HCT116 (cell line): ENCODE data around the gene RIPOR2. TPM values are rescaled to one million over a fixed set of nuclear protein-coding genes. Genes with fewer than 3 reads are reported as not detected.

Source experiments
- ATAC-seq: fragments of 200-7000 bp; cut with Tn5 transposase; 2 replicates; pipeline ENCODE4 v1.9.1; 2020; ENCODE audit warnings: mild to moderate bottlenecking, moderate library complexity
- BruUV-seq: library from RNA; stranded (reverse); fragments of 400-500 nt; replicated peaks from 2 replicates; lab custom pipeline; 2021; lab: Mats Ljungman, UMichigan
- CTCF ChIA-PET: fragments of 300-600 bp; sonication (Branson Sonifier 250); formaldehyde crosslinking; loops from one replicate; lab custom pipeline; 2021; ENCODE audit warnings: antibody characterized with exemption; lab: Charles Lee
- POLR2A ChIA-PET: fragments of 300-600, 350-600 bp; sonication (Branson Sonifier 250); formaldehyde crosslinking; loops from one replicate; lab custom pipeline; 2021; ENCODE audit warnings: antibody characterized with exemption; lab: Charles Lee
- RAD21 ChIA-PET, 2 experiments: fragments of 300-600 bp; sonication (Branson Sonifier 250); formaldehyde crosslinking; loops; one replicate each; lab custom pipeline; 2023; ENCODE audit warnings: low total read pairs in 2 of 2; ENCODE audit not compliant: uncharacterized antibody in 2 of 2, unreplicated experiment in 2 of 2, low non-redundant PET in 1 of 2; lab: Charles Lee
- DNase-seq: peaks from one replicate; pipeline ENCODE4 v3.0.0-alpha.2; 2010; ENCODE audit warnings: low read depth, low spot score
- H2AFZ ChIP-seq: fragments of 200-600 bp; shearing (Covaris generic), sonication (generic); 2 replicates; pipeline ENCODE4 v1.6.1; 2017; ENCODE audit warnings: low read depth, mixed run types, mixed read lengths, antibody characterized with exemption, low read length; ENCODE audit not compliant: poor library complexity, severe bottlenecking
- H3K27ac ChIP-seq: 2 replicates; pipeline ENCODE4 v1.5.1; 2012; ENCODE audit warnings: low read depth, low read length
- H3K27me3 ChIP-seq: fragments of 200-600 bp; sonication (generic); 2 replicates; pipeline ENCODE4 v1.6.1; 2016; ENCODE audit warnings: mixed run types, low read length, mixed read lengths; ENCODE audit not compliant: insufficient read depth
- H3K36me3 ChIP-seq, 2 experiments: fragments of 200-500 bp in 1 of 2; fragments of 200-600 bp in 1 of 2; sonication (Bioruptor generic) in 1 of 2; sonication (generic) in 1 of 2; 2 replicates each; pipeline versions ENCODE4 v1.5.1 to v1.6.1; 2014 to 2016; ENCODE audit warnings: low read length in 2 of 2, inconsistent platforms in 1 of 2, mixed read lengths in 1 of 2, mixed run types in 1 of 2; ENCODE audit not compliant: insufficient read depth in 2 of 2, control insufficient read depth in 1 of 2
- H3K4me1 ChIP-seq, 2 experiments: fragments of 200-600 bp in 1 of 2; sonication (generic) in 1 of 2; 2 replicates each; pipeline versions ENCODE4 v1.5.1 to v1.6.1; 2012 to 2017; ENCODE audit warnings: low read length in 2 of 2, inconsistent platforms in 1 of 2, mild to moderate bottlenecking in 1 of 2, mixed read lengths in 1 of 2, mixed run types in 1 of 2, moderate library complexity in 1 of 2; ENCODE audit not compliant: insufficient read depth in 2 of 2, control insufficient read depth in 1 of 2
- H3K4me2 ChIP-seq: fragments of 200-600 bp; sonication (generic); 2 replicates; pipeline ENCODE4 v1.6.1; 2017; ENCODE audit warnings: mixed run types, low read length, mixed read lengths
- H3K4me3 ChIP-seq, 2 experiments: fragments of 200-600 bp in 1 of 2; sonication (generic) in 1 of 2; replicated peaks in 1 of 2; 2 replicates each; pipeline ENCODE4 v1.5.1; 2011 to 2016; ENCODE audit warnings: low read length in 2 of 2, control low read depth in 1 of 2, low read depth in 1 of 2, mild to moderate bottlenecking in 1 of 2, mixed read lengths in 1 of 2, mixed run types in 1 of 2
- H3K79me2 ChIP-seq: fragments of 200-600 bp; sonication (generic); 2 replicates; pipeline ENCODE4 v1.6.1; 2017; ENCODE audit warnings: mild to moderate bottlenecking, mixed run types, low read length, moderate library complexity, mixed read lengths; ENCODE audit not compliant: insufficient read depth
- H3K9ac ChIP-seq: fragments of 200-600 bp; sonication (generic); 2 replicates; pipeline ENCODE4 v1.6.1; 2016; ENCODE audit warnings: low read length, mixed read lengths
- H3K9me2 ChIP-seq: fragments of 200-600 bp; sonication (generic), shearing (Covaris generic); 2 replicates; pipeline ENCODE4 v1.6.1; 2017; ENCODE audit warnings: mixed run types, mild to moderate bottlenecking, moderate library complexity; ENCODE audit not compliant: insufficient read depth
- H3K9me3 ChIP-seq, 2 experiments: fragments of 200-500 bp in 1 of 2; fragments of 200-600 bp in 1 of 2; sonication (Bioruptor generic) in 1 of 2; sonication (generic) in 1 of 2; 2 replicates each; pipeline ENCODE4 v1.6.1; 2014 to 2017; ENCODE audit warnings: low read length in 2 of 2, mixed read lengths in 2 of 2, inconsistent platforms in 1 of 2, low read depth in 1 of 2, mild to moderate bottlenecking in 1 of 2, mixed run types in 1 of 2, moderate library complexity in 1 of 2; ENCODE audit not compliant: control insufficient read depth in 1 of 2, insufficient read depth in 1 of 2
- H4K20me1 ChIP-seq: fragments of 200-600 bp; sonication (generic), shearing (Covaris generic); 2 replicates; pipeline ENCODE4 v1.6.1; 2017; ENCODE audit warnings: mixed run types, mild to moderate bottlenecking, moderate library complexity; ENCODE audit not compliant: insufficient read depth
- CBX3 ChIP-seq: IDR thresholded peaks from 2 replicates; pipeline ENCODE4 v1.6.1; 2012; ENCODE audit warnings: low read depth
- CEBPB ChIP-seq: IDR thresholded peaks from 2 replicates; pipeline ENCODE4 v1.6.1; 2012; ENCODE audit warnings: low read depth
- CTCF ChIP-seq, 3 experiments: fragments of 200-600 bp in 1 of 3; sonication (generic) in 1 of 3; IDR thresholded peaks in 2 of 3; conservative IDR thresholded peaks in 1 of 3; 2 replicates each; pipeline ENCODE4 v1.5.1; 2012 to 2017; ENCODE audit warnings: low read depth in 2 of 3, low read length in 2 of 3, antibody characterized with exemption in 1 of 3, borderline replicate concordance in 1 of 3, control low read depth in 1 of 3, mild to moderate bottlenecking in 1 of 3, mixed read lengths in 1 of 3, mixed run types in 1 of 3, moderate library complexity in 1 of 3; ENCODE audit not compliant: insufficient read depth in 1 of 3
- EGR1 ChIP-seq: IDR thresholded peaks from 2 replicates; pipeline ENCODE4 v1.6.1; 2012; ENCODE audit warnings: low read depth
- EZH2 ChIP-seq: fragments of 200-600 bp; sonication (generic); IDR thresholded peaks from 2 replicates; pipeline ENCODE4 v1.6.1; 2017; ENCODE audit warnings: antibody characterized with exemption, mixed run types
- FOSL1 ChIP-seq: IDR thresholded peaks from 2 replicates; pipeline ENCODE4 v1.6.1; 2012; ENCODE audit warnings: low read depth
- JUND ChIP-seq: IDR thresholded peaks from 2 replicates; pipeline ENCODE4 v1.6.1; 2012
- POLR2AphosphoS5 ChIP-seq: IDR thresholded peaks from 2 replicates; pipeline ENCODE4 v1.6.1; 2011; ENCODE audit warnings: mild to moderate bottlenecking, low read depth, low read length, moderate library complexity
- SIN3A ChIP-seq: IDR thresholded peaks from 2 replicates; pipeline ENCODE4 v1.6.1; 2012; ENCODE audit warnings: low read depth
- TCF7L2 ChIP-seq: IDR thresholded peaks from 2 replicates; pipeline ENCODE4 v1.7.0; 2011; ENCODE audit warnings: borderline replicate concordance, inconsistent platforms; ENCODE audit not compliant: insufficient read depth, insufficient read length; ENCODE audit errors: extremely low read depth
- YY1 ChIP-seq: IDR thresholded peaks from 2 replicates; pipeline ENCODE4 v1.6.1; 2011; ENCODE audit warnings: low read length, low read depth, moderate library complexity, mild to moderate bottlenecking; ENCODE audit not compliant: insufficient replicate concordance; ENCODE audit errors: extremely low read depth
- ZNF274 ChIP-seq: fragments of 200-500 bp; sonication (Bioruptor generic); IDR thresholded peaks from 2 replicates; pipeline ENCODE4 v1.6.1; 2014; ENCODE audit warnings: mild to moderate bottlenecking, low read depth, low read length, inconsistent platforms
- intact Hi-C: fragments of 100-400 bp; cut with micrococcal nuclease; formaldehyde crosslinking; loops from 2 replicates; pipeline ENCODE4 v1.10.0; 2022
- total RNA-seq: library from RNA; stranded (reverse); gene quantifications from one replicate; pipeline ENCODE4 v1.2.1, GENCODE V29; 2021; ENCODE audit not compliant: unreplicated experiment
- TF ChIP-seq, protein P1 (sequence below): IDR thresholded peaks from 2 replicates; pipeline ENCODE4 v1.6.1; 2011; ENCODE audit warnings: mild to moderate bottlenecking, low read length, moderate library complexity; ENCODE audit not compliant: insufficient replicate concordance; ENCODE audit errors: extremely low read depth

The RIPOR2 gene
- total RNA-seq, 1 experiment from 2014 or later = 0.44 TPM

GRCh38 chr6:24916496-24916895 lies 19.3 kb downstream of the RIPOR2 start:
- H3K4me2 ChIP-seq = no peak overlapping the region
- CTCF ChIA-PET = no interaction called here
- intact Hi-C loops = no loop called here
- no peak for DNase-seq
- no peaks in the 10 kb centered on the region for H3K9me2 ChIP-seq
- no peak overlapping the region for H3K27ac ChIP-seq
- H3K4me3 ChIP-seq = no peak overlapping the region
- RAD21 ChIA-PET = no interaction called here
- H2AFZ ChIP-seq = no peak overlapping the region
- no peaks in the 10 kb centered on the region for H3K79me2 ChIP-seq
- ATAC-seq = no peak
- H3K27me3 ChIP-seq = no peaks in the 10 kb centered on the region
- no peaks in the 10 kb centered on the region for H3K36me3 ChIP-seq
- no peak overlapping the region for H3K9ac ChIP-seq
- H3K4me1 ChIP-seq = no peaks in the 10 kb centered on the region
- no TSS peak for BruUV-seq
- H4K20me1 ChIP-seq = no peaks in the 10 kb centered on the region
- POLR2A ChIA-PET = no interaction called here
- H3K9me3 ChIP-seq = no peaks in the 10 kb centered on the region
- no peak for TF ChIP-seq CTCF (IDR thresholded peaks at IDR 0.05 in 2 of 3, conservative IDR thresholded peaks at IDR 0.05 in 1 of 3; ENCODE audit: borderline replicate concordance in 1 of 3, insufficient read depth in 1 of 3, low read depth in 2 of 3, low read length in 2 of 3)
- TF ChIP-seq ZNF274 = no peak
- no peak for TF ChIP-seq TCF7L2

GRCh38 chr6:24915641-24916040 lies 20.1 kb downstream of the RIPOR2 start:
- no peaks in the 10 kb centered on the region for H3K27me3 ChIP-seq
- BruUV-seq = no TSS peak
- intact Hi-C loops = no loop called here
- ChIA-PET RAD21 (no interaction called here), CTCF (no interaction called here), POLR2A (no interaction called here)
- H3K9ac ChIP-seq = no peak overlapping the region
- H3K9me2 ChIP-seq = no peaks in the 10 kb centered on the region
- H3K27ac ChIP-seq = no peak overlapping the region
- H3K4me1 ChIP-seq = no peaks in the 10 kb centered on the region
- no peak overlapping the region for H2AFZ ChIP-seq
- H3K79me2 ChIP-seq = no peaks in the 10 kb centered on the region
- ATAC-seq = no peak
- H3K9me3 ChIP-seq = no peaks in the 10 kb centered on the region
- no peak overlapping the region for H3K4me3 ChIP-seq
- no peak for DNase-seq
- no peak overlapping the region for H3K4me2 ChIP-seq
- no peaks in the 10 kb centered on the region for H3K36me3 ChIP-seq
- no peaks in the 10 kb centered on the region for H4K20me1 ChIP-seq
- TF ChIP-seq, protein P1, sequence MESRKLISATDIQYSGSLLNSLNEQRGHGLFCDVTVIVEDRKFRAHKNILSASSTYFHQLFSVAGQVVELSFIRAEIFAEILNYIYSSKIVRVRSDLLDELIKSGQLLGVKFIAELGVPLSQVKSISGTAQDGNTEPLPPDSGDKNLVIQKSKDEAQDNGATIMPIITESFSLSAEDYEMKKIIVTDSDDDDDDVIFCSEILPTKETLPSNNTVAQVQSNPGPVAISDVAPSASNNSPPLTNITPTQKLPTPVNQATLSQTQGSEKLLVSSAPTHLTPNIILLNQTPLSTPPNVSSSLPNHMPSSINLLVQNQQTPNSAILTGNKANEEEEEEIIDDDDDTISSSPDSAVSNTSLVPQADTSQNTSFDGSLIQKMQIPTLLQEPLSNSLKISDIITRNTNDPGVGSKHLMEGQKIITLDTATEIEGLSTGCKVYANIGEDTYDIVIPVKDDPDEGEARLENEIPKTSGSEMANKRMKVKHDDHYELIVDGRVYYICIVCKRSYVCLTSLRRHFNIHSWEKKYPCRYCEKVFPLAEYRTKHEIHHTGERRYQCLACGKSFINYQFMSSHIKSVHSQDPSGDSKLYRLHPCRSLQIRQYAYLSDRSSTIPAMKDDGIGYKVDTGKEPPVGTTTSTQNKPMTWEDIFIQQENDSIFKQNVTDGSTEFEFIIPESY = no peak
- TF ChIP-seq FOSL1 (no peak), ZNF274 (no peak), EGR1 (no peak), YY1 (no peak), JUND (no peak), TCF7L2 (no peak), CTCF (IDR thresholded peaks at IDR 0.05 in 2 of 3, conservative IDR thresholded peaks at IDR 0.05 in 1 of 3; ENCODE audit: borderline replicate concordance in 1 of 3, insufficient read depth in 1 of 3, low read depth in 2 of 3, low read length in 2 of 3) (no peak), POLR2AphosphoS5 (no peak), SIN3A (no peak), CEBPB (no peak), EZH2 (no peak), CBX3 (no peak)
